Glutamatergic neuron (in vitro differentiated cells): ENCODE data around the gene ZNF860. TPM values are rescaled to one million over a fixed set of nuclear protein-coding genes. Genes with fewer than 3 reads are reported as not detected.

Experiments used
- DNase-seq: peaks from one replicate; pipeline ENCODE4 v3.0.0; 2022
- H3K27ac Mint-ChIP-seq: one replicate; pipeline ENCODE4 v1.8.0; 2020; ENCODE audit warnings: mild to moderate bottlenecking, mixed read lengths, inconsistent platforms; ENCODE audit not compliant: unreplicated experiment
- H3K27me3 Mint-ChIP-seq: one replicate; pipeline ENCODE4 v1.8.0; 2020; ENCODE audit warnings: mild to moderate bottlenecking, moderate library complexity, mixed read lengths, inconsistent platforms; ENCODE audit not compliant: unreplicated experiment
- H3K36me3 Mint-ChIP-seq: one replicate; pipeline ENCODE4 v1.8.0; 2020; ENCODE audit warnings: mild to moderate bottlenecking, mixed read lengths, inconsistent platforms; ENCODE audit not compliant: unreplicated experiment
- H3K4me1 Mint-ChIP-seq: one replicate; pipeline ENCODE4 v1.8.0; 2020; ENCODE audit warnings: mild to moderate bottlenecking, low read depth, mixed read lengths, inconsistent platforms; ENCODE audit not compliant: unreplicated experiment
- H3K4me3 Mint-ChIP-seq: one replicate; pipeline ENCODE4 v1.8.0; 2020; ENCODE audit warnings: mild to moderate bottlenecking, mixed read lengths, inconsistent platforms; ENCODE audit not compliant: unreplicated experiment
- H3K9me3 Mint-ChIP-seq: one replicate; pipeline ENCODE4 v1.8.0; 2020; ENCODE audit warnings: mild to moderate bottlenecking, moderate library complexity, mixed read lengths, inconsistent platforms; ENCODE audit not compliant: unreplicated experiment
- total RNA-seq: library from RNA; stranded (reverse); fragmentation: NEBNext Ultra II Directional; extraction: Animal tissue kit (Norgen Biotek cat#: 25700); gene quantifications from one replicate; pipeline ENCODE4 v1.2.1, GENCODE V29; 2021; ENCODE audit not compliant: unreplicated experiment
- TF ChIP-seq, protein P1 (sequence below): fragments of 200-600 bp; sonication (generic); IDR thresholded peaks from one replicate; pipeline ENCODE4 v1.5.0; 2021; ENCODE audit not compliant: partially characterized antibody, unreplicated experiment

The ZNF860 gene
- total RNA-seq, 1 donor from 2014 or later, result not detected

DNA sequence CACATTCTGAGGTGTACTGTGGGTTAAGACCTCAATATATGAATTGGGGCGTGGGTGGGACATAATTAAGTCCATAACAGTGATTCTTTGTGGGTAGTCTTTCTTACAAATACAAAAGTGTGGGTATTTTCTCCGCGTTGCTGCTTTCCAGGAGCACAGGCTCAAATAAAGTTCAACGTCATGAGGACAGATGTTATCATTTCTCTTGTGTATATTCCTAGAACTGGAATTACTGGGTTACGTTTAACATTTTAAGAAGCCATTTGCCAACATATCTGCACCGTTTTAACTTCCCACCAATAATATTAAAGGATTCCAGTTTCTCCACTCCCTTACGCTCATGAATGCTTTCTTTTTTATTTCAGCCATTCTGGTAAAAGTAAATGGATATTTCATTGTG lies 39.6 kb downstream of the ZNF860 start:
- Mint-ChIP-seq H3K36me3 (no peaks in the 10 kb centered on the region), H3K27ac (no peak overlapping the region), H3K27me3 (no peaks in the 10 kb centered on the region), H3K9me3 (no peaks in the 10 kb centered on the region), H3K4me1 (no peaks in the 10 kb centered on the region), H3K4me3 (no peak overlapping the region)
- TF ChIP-seq, protein P1, sequence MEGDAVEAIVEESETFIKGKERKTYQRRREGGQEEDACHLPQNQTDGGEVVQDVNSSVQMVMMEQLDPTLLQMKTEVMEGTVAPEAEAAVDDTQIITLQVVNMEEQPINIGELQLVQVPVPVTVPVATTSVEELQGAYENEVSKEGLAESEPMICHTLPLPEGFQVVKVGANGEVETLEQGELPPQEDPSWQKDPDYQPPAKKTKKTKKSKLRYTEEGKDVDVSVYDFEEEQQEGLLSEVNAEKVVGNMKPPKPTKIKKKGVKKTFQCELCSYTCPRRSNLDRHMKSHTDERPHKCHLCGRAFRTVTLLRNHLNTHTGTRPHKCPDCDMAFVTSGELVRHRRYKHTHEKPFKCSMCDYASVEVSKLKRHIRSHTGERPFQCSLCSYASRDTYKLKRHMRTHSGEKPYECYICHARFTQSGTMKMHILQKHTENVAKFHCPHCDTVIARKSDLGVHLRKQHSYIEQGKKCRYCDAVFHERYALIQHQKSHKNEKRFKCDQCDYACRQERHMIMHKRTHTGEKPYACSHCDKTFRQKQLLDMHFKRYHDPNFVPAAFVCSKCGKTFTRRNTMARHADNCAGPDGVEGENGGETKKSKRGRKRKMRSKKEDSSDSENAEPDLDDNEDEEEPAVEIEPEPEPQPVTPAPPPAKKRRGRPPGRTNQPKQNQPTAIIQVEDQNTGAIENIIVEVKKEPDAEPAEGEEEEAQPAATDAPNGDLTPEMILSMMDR, result no peak
- DNase-seq, result no peak

DNA sequence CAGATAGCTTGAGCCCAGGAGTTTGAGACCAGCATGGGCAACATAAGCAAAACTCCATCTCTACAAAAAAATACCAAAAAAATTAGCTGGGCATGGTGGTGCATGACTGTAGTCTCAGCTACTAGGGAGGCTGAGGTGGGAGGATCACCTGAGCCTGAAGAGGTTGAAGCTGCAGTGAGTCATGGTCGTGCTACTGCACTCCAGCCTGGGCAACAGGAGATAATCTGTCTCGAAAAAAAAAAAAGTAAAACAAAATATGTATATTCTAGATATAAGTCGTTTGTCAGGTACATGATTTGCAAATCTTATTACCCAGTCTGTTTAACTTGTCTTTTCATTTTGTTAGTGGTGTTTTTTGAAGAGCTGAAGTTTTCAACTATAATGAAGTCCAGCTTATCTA lies 40.2 kb downstream of the ZNF860 start:
- TF ChIP-seq, protein P1, result no peak
- H3K27ac Mint-ChIP-seq, result no peak overlapping the region
- no peak overlapping the region for H3K4me3 Mint-ChIP-seq
- no peak for DNase-seq
- no peaks in the 10 kb centered on the region for H3K9me3 Mint-ChIP-seq
- H3K36me3 Mint-ChIP-seq, result no peaks in the 10 kb centered on the region
- H3K27me3 Mint-ChIP-seq, result no peaks in the 10 kb centered on the region
- H3K4me1 Mint-ChIP-seq, result no peaks in the 10 kb centered on the region

DNA sequence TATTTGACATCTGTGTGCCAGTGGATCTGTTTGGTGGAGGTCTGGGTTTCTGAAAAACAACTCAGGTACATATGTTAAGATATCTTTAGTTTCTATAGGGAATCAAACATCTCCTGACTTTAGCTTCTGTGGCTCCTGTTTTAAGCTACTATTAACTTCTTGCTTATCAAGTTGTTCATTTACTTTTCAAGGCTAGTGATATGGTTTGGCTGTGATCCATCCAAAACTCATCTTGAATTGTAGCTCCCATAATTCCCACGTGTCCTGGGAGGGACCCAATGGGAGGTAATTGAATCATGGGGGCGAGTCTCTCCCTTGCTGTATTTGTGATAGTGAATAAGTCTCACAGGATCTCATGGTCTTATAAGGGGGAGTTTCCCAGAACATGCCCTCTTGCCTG lies 41.4 kb downstream of the ZNF860 start:
- Mint-ChIP-seq H3K27ac (no peak overlapping the region), H3K27me3 (no peaks in the 10 kb centered on the region), H3K4me3 (no peak overlapping the region), H3K36me3 (no peaks in the 10 kb centered on the region), H3K9me3 (no peaks in the 10 kb centered on the region), H3K4me1 (no peaks in the 10 kb centered on the region)
- TF ChIP-seq, protein P1, result no peak
- DNase-seq, result no peak

DNA sequence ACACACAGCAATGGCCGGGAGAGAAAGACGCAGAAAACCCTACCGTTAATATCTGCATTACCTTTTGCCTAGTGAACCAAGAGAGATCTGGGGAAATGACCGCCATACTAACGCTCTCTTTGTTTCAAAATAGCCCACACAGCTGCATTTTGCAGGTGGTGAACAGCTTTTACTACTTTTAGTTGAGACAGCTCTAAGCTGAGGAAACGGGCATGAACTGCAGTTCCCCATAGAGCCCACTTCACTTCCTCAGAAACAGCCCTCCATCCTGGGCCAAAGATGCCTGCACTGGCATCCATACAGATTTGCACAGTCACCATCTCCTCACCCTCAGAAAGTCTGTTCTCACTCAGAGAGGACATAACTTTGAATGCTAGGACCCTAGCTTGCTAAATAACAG lies 45.0 kb downstream of the ZNF860 start:
- no peaks in the 10 kb centered on the region for H3K27me3 Mint-ChIP-seq
- no peak overlapping the region for H3K4me3 Mint-ChIP-seq
- TF ChIP-seq, protein P1, result no peak
- DNase-seq, result no peak
- H3K27ac Mint-ChIP-seq, result no peak overlapping the region
- no peaks in the 10 kb centered on the region for H3K36me3 Mint-ChIP-seq
- no peaks in the 10 kb centered on the region for H3K4me1 Mint-ChIP-seq
- H3K9me3 Mint-ChIP-seq, result no peaks in the 10 kb centered on the region

DNA sequence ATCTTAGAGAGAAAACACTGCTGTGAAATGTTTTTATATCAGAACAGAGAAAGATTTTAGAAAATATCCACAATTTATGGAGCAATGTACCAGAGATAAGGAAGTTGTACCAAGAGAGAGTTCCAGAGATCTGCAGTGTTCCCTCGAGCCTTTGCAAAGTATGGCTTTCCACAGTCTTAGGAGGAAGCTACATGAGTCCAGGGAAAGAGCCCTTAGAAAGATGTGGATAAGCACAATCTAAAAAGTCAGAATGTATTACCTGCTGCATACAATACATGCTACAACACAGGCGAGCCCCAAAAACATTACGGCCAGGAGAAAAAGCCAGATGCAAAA lies 56.4 kb downstream of the ZNF860 start:
- Mint-ChIP-seq H3K9me3 (no peaks in the 10 kb centered on the region), H3K27me3 (no peaks in the 10 kb centered on the region), H3K4me3 (no peak overlapping the region), H3K27ac (no peak overlapping the region), H3K4me1 (no peaks in the 10 kb centered on the region), H3K36me3 (peaks cover 10% of the 10 kb centered on the region)
- no peak for DNase-seq
- TF ChIP-seq, protein P1, result no peak
